ENCODE data around the gene MARK4.
"Not testable (repeated sequence)": the region's sequence is repeated elsewhere in the genome, so short reads cannot be mapped to it uniquely, and the experiment has no call there.

MARK4 gene
- long read RNA-seq, donor 1, partial matches to known transcripts = 19 of 20 reads
- long read RNA-seq, donor 1, other reads (novel, unspliced or antisense) = 0 of 20 reads
- long read RNA-seq, donor 2, partial matches to known transcripts = 15 of 37 reads
- long read RNA-seq, donor 2, other reads (novel, unspliced or antisense) = 22 of 37 reads
- long read RNA-seq, donor 3, partial matches to known transcripts = 19 of 20 reads
- long read RNA-seq, donor 3, other reads (novel, unspliced or antisense) = 0 of 20 reads
- long read RNA-seq, donor 4, partial matches to known transcripts = 11 of 12 reads
- long read RNA-seq, donor 4, other reads (novel, unspliced or antisense) = 0 of 12 reads
- long read RNA-seq, donor 5, partial matches to known transcripts = 16 of 18 reads
- long read RNA-seq, donor 5, other reads (novel, unspliced or antisense) = 0 of 18 reads
- long read RNA-seq, donor 6, partial matches to known transcripts = 27 of 29 reads
- long read RNA-seq, donor 6, other reads (novel, unspliced or antisense) = 0 of 29 reads
- long read RNA-seq, donor 7, transcript MARK4-206 (3 exons, 717 nt) = major isoform, 5 of 41 reads
- long read RNA-seq, donor 7, partial matches to known transcripts = 36 of 41 reads
- long read RNA-seq, donor 7, other reads (novel, unspliced or antisense) = 0 of 41 reads
- long read RNA-seq, donor 8, partial matches to known transcripts = 34 of 36 reads
- long read RNA-seq, donor 8, other reads (novel, unspliced or antisense) = 0 of 36 reads

DNA sequence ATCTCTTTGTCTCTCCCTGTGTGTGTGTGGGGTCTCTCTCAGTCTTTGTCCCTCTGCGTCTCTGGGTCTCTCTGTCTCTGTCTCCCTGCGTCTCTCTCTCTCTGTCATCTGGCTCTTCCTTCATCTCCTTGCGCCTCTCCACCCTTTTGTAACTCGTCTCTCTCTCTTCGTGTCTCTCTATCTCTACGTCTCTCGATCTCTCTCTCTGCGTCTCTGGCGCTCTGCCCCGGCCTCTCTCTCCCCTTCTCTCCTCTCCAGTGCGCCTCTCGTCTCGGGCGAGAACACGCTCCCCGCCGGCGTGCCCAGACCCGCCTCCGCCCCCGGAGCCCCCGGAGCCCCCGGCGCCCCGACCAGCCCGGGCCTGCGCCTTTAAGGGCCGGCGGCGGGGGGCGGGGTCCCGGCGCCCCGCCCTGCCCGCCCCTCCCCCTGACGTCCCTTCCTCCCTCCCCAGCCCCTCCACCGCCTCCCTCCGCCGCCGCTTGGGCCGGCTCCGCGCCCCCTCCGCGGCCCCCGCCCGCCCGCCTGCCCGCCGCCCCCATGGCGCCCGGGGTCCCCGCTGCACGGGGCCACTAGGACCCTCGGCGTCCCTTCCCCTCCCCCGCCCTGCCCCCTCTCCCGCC lies at the start of gene MARK4:
MARK4 (plus strand) TSS at position 440 of the 620 bp plus-strand sequence. CDS start 318 bp downstream, outside the sequence.
- DNase-seq = peak; percentile 54

DNA sequence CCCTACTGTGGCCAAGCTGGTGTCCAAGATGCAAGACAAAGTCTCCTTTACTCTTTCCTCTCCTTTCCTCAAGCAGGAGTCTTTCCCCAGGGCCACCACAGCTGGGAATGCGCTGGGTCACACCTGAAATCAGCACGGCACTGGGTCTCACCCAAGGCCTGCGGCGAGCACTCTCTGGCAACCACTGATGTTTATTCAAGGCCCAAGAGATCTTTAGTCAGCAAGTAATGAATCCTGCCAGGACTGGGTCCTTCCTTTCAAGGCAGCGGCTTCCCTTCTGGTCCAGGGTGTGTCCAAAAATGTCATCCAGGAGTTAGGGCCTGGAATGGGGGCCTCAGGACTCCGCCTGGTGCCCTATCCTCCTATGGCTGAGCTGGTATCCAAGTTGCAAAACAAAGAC lies 48.4 kb upstream of the MARK4 start:
- no peak for DNase-seq

DNA sequence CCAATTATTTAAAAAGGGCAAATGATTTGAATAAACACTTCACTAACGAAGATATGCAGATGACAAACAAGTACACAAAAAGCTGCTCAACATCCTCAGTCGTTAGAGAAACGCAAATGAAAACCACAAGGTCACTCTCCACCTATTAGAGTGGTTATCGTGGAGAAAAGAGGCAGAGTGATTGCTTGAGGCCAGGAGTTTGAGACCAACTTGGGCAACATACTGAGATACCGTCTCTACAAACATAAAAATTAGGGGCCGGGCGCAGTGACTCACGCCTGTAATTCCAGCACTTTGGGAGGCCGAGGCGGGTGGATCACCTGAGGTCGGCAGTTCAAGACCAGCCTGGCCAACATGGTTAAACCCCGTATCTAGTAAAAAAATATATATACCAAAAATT lies 45.3 kb upstream of the MARK4 start:
- no peak for DNase-seq

DNA sequence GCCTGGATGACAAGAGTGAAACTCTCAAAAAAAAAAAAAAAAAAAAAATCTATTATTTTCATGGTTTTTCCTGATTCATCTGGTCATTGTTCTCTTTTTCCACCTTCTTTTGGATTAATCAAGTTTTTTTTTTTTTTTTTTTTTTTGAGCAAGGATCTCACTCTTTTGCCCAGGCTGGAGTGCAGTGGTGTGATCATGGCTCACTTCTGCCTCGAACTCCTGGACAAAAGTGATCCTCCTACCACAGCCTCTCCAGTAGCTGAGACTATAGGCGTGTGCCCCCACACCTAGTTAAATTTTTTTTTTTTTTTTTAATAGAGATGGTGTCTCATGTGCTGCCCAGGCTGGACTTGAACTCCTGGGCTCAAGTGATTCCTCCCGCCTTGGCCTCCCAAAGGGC lies 44.7 kb upstream of the MARK4 start:
- DNase-seq = no peak

DNA sequence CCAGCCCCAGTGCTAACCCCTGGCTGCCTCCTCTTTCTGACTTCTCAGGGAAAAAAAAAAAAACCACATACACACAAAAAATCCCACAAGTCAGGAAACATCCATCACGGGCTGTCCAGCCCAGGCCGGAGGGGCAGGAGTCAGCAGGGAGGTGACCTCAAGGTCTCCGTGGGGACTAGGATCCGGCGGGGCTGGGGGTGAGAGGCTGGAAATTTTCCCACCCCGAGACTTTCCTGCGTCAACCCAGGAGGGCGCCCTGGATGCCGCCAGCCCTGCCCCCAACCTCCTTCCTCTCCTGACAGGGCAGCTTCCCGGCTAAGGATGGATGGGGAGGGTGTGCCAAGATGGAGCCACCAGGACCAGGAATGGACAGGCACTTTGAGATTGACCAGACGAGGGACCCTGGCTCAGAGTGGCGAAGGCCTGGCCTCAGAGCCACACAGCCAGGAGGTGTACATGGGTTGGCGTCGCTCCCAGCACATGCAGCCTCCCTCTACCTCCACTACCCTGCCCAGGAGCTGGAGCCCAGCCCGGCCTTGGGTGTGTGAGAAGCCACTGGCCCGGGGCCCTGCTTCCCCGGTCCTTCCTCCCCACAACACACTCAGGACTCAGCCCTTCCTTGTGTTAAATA lies 39.2 kb upstream of the MARK4 start:
- peak; percentile 38 for DNase-seq

DNA sequence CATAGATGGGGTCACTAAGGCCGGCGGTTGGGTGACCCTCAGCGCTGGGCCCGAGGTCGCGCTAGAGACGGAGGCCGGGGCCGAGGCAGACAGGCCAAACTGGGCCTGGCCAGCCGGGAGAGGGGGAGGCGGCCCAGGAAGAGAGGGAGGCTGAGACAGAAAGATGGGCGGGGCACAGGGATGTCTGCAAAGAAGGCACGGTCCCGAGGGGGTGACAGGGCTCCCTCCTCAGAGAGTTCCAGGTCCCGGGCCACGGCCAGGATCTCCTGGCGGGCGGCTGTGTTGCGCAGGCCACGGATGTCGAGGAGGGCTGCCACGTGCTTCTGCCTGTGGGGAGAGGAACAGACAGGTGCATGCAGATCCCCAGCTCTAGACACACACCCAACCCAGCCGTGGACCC lies 38.0 kb upstream of the MARK4 start:
- no peak for DNase-seq

DNA sequence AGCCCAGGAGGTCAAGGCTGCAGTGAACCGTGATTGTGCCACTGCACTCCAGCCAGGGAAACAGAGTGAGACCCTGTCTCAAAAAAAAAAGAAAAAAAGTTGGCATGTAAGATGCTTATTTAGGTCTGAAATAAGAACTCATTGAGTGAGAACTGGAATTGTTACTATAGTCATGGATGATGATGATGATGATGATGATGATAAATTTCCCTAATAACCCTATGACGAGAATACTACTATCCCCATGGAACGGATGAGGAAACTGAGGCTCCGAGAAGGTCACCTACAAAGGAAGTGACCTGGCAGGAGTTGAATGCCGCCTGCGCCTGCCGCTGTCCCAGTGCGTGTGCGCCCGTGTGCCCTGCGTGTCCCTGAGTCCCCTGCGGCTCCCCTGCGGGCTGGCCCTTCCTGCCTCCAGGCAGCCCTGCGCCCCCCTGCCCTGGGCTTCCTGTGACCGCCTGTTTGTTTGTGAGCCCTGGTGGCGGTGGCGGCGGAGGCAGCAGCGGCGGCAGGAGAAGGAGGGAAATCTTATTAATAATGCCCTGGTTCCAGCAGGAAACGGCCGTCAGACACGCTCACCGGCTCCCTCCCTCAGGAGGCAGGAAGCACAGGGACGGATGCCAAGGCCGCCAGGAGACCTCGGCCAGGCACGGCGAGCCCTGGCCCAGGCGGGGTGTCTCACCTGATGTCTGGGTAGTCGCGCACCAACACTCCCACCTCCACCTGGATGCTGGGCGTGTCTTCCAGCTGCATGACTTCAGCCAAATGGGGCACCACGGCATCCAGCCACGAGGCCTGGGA lies 35.5 kb upstream of the MARK4 start:
- peak; percentile 62 for DNase-seq

DNA sequence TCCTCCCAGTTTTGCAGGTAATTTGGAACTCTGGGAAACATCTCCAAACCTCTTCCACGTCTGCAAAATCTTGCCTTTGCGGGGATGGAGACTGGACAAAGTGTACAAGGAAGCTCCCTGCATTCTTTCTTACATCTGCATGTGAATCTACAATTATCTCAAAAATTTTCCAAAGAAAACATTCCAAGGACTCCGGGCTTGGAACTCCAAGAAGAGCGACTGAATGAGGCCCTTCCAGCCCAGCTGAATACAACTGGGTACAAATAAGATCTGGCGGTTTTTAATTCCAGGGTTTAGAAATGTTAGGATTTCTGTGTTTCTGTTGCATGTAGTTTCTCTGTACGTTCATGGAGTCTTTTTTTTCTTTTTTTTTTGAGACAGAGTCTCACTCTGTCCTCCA lies 34.4 kb upstream of the MARK4 start:
- DNase-seq = no peak

DNA sequence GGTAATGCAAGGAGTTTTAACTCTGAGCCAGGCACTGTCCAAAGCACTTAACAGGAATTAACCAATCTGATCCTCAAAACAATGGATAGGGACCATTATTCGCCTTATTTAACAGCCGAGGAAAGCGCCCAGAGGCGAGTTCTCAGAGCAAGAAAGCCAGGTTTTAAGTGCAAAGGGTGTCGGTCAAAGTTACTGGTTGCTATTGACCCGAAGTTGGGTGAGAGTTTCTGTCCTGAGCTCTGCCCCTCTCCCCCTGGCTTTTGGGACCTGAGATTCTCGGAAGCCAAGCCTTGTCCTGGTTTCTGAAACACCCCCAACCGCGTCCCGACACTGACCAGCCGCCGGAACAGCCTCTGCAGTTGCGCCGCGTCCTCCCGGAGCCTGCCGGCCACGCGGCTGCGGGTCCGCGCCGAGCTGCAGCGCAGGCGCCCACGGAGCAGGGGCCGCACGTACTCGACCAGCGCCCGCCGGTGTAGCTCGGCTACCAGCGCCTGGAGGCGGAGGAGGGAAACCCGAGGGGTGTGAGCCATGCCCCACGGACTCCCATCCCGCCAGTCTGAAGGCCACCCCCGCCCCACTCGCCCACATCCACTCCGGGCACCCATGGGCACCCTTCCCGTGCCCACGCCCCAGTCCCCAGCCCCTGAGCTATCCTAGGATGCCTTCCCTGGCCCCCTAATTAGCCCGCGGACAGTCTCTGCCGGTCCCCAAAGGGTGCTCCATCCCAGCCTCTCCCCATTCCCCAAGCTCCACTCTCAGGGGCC lies 33.7 kb upstream of the MARK4 start:
- peak; percentile 44 for DNase-seq

DNA sequence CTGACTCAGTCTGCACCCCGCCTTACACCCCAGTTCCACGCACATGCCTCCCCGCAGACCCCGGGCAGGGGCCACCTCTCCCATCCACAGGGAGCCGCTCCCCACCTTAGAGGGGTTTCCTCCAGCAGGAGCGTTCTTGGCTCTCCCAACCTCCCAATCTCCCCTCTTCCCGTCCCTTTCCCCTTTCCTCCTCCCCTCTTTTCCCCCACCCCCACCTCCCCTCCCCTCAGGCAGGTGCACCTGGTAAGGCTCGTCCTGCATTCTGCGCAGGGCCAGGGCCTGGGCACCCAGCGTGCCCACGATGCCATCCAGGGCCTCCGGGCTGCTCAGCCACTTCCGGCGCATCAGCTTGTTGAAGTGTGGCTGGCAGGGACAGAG lies 33.1 kb upstream of the MARK4 start:
- DNase-seq = no peak

DNA sequence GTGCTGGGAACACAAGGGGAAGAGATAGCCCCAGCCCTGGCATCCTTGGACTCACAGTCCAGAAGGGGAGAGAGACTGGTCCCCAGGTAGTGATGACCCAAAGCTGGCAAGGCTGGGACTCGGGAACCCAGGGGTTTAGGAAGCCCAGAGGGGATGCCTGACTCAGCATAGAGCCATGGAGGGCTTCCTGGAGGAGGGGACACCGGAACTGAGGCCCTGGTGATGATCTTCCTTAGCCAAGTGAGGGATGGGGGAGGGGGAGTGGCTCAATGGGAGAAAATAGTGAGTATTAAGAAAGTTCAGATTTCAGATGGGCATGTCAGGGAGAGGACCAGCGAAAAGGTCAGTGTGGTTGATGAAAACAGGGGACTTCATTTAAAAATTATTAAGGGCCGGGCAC lies 32.6 kb upstream of the MARK4 start:
- no peak for DNase-seq

DNA sequence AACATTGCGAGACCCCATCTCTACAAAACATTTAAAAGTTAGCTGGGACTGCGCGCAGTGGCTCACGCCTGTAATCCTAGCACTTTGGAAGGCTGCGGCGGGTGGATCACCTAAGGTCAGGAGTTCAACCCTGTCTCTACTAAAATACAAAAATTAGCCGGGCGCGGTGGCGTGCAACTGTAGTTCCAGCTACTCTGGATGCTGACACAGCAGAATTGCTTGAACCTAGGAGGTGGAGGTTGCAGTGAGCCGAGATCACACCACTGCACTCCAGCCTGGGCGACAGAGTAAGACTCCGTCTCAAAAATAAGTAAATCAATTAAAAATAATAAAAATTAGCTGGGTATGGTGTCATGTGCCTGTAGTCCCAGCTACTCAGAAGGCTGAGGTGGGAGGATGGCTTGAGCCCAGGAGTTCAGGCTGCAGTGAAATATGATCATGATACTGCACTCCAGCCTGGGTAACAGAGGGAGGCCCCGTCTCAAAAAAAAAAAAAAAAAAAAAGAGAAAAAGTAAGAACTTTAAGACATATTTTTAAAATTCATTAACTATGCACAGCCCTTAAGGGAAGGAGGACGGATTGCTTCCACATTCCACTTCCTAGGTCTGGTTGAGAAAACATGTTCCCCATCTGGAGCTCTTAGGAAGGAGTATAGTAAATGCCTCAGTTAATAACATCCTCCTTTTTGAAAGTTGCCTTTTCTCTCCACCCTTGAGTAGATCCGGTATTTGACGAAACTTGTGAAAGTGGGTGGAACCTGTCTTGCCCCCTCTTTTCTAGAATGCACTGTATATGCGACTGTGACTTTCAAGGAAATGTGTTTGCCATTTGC lies 31.9 kb upstream of the MARK4 start:
- no peak for DNase-seq

DNA sequence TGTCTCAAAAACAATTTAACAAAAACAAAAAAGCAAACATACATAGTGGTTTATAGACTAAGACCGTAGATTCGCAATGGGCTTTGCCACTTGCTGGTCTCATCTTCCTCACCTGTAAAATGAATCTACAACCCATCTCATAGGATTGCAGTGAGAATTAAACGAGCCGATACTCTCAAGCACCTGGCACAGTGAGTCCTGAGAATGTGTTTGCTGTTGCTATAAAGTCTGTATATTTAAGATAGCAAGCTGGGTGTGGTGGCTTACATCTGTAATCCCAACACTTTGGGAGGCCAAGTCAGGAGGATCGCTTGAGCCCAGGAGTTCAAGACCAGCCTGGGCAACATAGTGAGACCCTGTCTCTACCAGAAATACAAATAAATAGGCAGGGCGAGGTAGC lies 28.3 kb upstream of the MARK4 start:
- no peak for DNase-seq

DNA sequence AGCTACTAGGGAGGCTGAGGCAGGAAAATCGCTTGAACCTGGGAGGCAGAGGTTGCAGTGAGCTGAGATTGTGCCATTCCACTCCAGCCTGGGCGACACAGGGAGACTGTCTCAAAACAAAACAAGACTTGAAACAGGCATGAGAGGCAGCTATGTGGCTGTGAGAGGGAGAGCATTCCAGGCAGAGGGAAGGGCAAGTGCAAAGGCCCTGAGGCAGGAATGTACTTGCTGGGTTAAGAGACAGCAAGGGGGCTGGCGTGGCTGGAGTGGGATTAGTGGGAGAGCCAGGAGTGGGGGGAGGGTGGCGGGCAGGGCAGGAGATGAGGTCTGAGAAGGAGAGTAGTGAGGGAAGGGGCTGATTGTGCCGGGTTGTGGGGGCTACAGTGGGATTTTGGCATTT lies 27.2 kb upstream of the MARK4 start:
- DNase-seq = no peak

DNA sequence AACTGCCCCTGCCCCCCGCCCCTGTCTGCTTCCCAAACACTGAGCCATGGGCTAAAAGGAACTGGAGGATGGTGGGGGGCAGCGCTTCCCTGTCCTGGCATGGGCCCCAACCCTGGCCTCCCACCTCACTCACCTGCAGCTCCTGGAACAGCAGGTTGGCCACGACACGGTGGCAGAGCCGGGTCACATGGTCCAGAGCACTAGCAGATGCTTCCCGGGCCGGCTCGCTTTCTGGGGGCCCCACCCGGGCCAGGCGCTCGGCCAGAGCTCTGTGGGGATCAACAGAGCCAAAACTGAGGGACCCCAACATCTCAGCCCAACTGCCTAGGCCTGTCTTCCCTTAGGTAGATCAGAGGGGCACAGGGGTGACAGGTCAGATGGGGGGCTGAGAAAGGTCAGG lies 26.4 kb upstream of the MARK4 start:
- DNase-seq = no peak

DNA sequence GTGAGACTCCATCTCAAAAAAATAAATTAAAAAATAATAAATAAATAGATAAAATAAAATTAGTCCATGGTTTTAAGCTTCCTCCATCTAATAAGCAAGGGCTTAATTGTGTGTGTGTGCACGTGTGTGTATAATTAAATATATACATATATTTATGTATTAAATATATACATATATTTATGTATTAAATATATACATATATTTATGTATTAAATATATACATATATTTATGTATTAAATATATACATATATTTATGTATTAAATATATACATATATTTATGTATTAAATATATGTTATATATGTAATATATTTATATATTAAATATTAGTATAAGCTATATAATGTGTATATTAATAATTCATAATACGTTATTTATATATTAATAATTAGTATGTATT lies 22.0 kb upstream of the MARK4 start:
- DNase-seq = not testable (repeated sequence)

DNA sequence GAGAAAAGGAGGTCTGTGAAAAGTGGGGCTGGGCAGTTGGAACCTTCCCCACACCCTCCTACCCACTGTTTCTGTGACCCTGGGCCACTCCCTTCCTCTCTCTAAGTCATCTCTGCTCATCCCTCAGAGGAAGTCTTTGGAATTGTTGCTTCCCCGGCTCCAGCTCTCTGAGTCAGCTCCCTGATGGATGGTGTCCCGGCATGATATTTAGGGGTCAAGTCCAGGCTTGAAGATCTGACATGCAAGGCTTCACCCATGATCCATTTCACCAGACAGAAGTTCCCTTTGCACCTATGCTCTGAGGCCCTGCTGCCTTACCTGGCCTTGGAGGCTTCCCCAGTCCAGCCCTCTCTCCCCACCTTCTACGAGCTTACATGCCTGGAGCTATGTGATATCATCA lies 19.2 kb upstream of the MARK4 start:
- no peak for DNase-seq

DNA sequence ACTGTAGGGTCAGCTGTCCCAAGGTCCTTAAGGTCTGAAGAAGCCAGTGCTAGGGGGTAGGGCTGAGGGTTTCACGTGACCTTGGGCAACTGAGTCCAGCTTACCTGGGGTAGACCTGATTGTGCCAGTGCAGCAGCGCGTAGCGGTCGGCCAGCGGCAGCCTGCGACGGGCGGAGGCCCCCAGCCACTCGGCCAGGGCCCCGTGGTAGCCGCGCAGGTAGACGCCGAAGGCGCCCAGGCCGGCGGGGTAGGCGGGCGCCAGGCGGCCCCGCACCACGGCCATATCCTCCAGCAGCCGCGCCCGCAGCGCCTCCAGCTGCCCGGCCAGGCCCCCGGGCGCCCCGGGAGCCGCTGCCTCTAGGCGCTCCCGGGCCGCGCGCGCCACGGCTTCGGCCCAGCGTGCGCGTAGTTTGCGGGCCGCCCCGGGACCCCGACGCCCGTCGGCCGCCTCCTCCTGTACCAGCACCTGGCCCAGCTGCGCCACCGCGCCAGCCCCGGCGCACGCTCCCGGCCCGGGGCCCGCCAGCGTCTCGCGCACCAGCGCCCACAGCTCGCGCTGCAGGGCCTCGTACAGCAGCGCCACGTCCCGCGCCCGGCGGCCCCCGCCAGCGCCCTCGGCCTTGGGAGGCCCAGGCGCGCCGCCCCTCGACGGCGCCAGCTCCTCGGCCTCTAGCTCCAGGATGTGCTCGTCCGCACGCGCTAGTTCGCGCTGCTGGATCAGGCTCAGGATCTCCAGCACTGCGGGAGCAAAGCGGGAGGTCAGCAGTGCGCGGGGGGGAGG lies 16.8 kb upstream of the MARK4 start:
- no peak for DNase-seq

DNA sequence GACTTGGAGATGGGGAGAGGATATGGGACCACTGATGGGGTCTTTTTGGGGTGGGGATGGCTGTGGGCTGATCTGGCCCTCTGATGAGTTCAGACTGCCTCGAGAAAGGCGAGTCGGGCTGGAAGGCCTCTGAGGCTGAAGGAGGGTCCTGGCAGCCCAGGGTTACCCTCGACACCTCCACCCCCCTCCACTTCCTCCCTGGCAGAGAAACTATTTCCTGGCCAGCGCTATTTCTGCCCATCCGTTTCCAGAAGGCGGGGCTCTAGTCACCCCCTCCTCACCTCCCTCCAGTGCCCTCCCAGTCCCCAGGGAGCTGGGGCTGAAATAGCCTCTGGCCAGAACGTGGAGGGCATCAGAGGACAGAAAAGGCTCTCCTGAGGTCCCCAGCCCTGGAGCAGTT lies 15.6 kb upstream of the MARK4 start:
- no peak for DNase-seq

DNA sequence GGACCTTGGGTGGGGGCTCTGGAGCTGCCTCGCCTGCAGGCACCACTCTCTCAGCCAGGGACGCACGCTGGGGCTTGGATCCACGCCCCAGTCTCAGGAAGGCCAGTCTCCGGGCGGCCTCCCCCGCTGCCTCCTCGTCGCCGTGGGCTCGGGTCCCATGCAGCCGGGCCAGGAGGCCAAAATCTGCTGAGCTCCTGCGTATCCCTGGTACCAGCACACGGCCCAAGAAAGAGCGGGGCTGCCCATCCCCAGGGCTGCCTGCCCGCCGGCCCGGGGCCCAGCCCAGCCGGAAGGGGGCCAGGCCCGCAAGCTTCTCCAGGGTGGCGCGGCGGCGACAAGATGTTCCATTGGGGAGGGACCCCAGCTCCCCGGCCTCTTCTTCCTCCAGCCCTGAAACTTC lies 12.5 kb upstream of the MARK4 start:
- no peak for DNase-seq

Measured in right kidney (tissue), 9 donors.